Hematopoietic multipotent progenitor cell treated with erythropoietin and hydrocortisone succinate and interleukin-3 and kit ligand, for 15 days (in vitro differentiated cells): ENCODE results near the gene TSR3.

ENCODE experiments used
- DNase-seq: peaks from one replicate; pipeline ENCODE4 v3.0.0-alpha.2; 2015; ENCODE audit warnings: low spot score

The TSR3 gene

DNA sequence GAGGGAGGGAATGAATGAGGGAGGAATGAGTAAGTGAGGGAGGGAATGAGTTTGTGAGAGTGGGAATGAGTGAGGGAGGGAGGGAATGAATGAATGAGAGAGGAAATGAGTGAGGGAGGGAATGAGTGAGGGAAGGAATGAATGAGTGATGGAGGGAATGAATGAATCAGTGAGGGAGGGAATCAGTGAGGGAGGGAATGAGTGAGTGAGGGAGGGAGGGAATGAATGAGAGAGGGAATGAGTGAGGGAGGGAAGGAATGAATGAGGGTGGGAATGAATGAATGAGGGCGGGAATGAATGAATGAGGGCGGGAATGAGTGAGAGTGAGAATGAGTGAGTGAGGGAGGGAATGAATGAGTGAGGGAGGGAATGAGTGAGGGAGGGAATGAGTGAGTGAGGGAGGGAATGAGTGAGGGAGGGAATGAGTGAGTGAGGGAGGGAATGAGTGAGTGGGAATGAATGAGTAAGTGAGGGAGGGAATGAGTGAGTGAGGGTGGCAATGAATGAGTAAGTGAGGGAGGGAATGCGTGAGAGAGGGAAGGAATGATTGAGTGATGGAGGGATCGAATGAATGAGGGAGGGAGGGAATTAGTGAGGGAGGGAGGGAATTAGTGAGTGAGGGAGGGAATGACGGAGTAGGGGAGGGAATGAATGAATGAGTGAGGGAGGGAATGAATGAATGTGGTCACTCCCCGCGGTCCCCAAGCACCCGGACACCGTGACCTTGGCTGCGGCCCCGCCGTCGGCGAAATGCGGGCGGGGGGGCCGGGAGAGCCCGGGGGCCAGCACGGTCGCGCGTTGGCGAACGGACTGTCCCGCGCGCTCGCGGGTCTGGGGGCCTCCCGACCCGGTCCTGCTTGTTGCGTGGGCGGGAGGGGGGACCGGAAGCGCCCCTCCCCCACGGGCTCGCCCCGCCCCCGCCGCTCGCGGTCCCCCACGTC, 43.4 kb downstream of the TSR3 start:
- DNase-seq: no peak

DNA sequence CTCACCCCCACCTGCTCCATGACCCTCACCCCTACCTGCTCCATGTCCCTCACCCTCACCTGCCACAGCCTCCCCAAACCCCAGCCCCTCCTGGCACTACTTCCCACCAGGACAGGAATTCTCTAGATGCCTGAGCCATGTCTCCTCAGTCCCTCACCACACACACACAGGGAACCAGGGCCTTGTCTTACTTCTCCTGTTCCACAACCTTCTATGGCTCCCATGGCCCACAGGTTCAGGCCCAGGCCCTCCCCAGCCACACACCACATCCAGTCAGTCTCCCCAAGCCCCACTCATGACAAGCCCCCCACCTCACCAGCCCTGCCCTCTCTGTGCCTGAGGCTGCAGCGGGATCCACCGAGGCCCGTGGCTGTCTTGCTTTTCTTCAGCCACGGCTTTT, 45.3 kb downstream of the TSR3 start:
- no peak for DNase-seq

DNA sequence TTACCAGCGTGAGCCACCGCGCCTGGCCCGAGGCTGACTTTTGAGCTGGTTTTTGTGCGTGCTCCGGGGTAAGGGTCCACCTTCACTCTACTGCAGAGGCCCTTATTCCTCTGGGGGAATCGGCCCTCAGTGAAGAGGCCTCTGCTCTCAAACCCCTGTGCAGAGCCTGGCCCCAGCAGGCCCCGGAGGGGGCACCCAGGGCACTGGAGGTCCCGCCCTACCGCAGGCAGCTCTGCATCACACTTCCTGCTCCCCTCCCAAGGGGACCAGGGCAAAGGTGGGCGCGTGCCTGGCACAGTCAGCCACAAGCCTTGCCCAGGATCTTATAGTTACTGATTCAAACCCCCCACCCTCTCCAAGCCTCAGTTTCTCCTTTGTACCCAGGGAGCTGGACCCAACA, 45.9 kb downstream of the TSR3 start:
- DNase-seq: no peak

DNA sequence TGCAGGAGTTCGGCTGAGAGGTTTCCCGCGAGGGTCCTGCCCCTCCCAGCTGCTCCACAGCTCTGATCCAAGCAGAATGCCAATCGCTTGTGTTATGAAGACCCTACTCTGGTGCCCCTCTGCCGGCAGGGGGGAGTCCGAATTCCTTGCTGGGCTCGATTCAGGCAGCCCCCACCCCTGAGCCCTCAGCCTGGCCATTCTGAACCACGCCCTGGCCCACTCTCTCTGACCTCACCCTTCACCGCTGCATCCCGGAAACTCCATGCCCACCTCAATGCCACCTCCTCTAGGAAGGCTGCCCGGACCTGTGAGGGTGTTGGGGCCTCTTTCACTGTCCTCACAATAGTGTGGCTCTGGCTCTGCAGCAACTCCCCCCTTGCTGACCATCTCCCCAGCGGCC, 50.1 kb downstream of the TSR3 start:
- no peak for DNase-seq

DNA sequence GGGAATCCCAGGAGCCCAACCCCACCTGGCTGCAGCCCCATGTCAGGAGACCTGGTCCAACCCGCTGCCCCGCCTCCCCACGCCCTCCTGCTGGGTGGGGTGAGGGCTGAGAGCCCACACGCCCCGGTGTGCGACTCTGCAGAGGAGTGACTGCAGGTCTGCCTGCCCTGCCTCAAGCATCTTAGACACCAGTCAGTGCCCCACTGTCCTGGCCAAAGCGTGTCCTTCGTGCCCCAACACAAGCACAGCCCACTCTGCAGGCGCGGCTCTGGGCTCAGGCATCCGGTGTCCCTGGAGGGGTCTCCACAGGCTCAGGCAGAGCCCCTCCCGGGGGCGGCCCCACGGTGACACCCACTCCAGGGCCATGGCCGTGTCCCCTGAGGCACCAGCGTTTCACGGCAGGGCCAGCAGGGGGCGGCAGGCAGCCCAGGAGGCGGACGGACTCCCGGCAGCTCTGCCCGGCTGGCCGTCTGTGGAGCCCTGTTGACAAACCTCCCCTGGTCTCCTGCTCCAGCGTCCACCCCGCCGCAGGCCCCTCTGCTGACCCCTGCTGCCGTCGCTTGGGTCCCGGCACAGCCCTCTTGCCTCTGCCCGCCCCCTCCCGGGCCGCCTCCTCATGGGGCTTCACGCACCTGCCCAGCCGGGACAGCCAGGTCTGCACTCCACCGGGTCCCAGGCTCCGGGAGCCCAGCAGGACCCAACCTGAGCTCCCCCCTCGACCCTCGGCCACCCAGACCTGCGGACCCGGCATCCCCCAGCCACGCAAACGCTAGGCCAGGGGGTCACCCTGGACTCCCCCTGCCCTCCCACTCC, 50.8 kb downstream of the TSR3 start:
- DNase-seq: peak; percentile 68

DNA sequence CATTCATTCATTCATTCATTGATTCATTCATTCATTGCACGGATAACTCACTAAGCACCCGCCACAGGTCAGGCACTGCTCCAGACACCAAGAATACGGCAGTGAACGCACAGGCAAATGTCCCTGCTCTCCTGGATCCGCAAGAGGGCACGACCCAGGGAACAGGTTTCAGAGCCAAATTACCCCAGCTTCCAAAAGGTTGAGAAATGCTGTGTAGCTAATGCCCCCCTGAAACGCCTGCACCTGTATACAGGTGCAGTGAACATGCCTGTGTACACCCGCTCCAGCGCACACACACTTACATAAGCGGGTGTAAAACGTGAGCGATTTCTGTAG, 51.8 kb downstream of the TSR3 start:
- DNase-seq: no peak
